ENCODE measurements around the gene LYRM7. TPM values are rescaled to one million over a fixed set of nuclear protein-coding genes. Genes with fewer than 3 reads are reported as not detected.
"Not testable (repeated sequence)": the region's sequence is repeated elsewhere in the genome, so short reads cannot be mapped to it uniquely, and the experiment has no call there.

Gene LYRM7
- polyA plus RNA-seq, 4 donors, result 13.3 to 18.1 (median 15.7) TPM

DNA sequence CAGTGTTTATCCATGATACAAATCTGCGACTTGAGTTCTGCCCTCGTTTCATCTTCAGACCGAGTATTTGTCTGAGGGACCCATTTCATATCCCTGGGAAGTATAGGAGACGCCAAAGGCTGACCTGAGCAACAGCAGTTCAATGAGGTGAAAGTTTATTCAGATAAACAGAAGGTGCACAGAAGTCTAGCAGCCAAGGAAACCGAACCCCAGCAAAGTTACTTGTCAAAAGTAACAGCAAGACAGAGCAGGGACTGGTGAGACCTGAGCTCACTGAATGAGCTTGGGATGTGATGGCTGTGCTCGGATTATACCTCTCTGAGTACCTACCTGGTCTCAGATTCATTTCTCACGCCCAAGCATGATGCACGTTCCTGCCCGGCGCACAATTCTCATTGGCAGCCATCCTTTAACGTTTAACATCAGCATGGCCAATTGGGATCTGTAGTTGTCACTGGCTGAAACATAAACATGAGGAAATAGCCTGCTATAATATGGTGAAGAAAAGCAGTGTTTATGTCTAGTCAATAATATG lies 599 bp downstream of the LYRM7 start:
- DNase-seq (ENCODE audit: low read depth in 4 of 4, low spot score in 3 of 4), result no peak

DNA sequence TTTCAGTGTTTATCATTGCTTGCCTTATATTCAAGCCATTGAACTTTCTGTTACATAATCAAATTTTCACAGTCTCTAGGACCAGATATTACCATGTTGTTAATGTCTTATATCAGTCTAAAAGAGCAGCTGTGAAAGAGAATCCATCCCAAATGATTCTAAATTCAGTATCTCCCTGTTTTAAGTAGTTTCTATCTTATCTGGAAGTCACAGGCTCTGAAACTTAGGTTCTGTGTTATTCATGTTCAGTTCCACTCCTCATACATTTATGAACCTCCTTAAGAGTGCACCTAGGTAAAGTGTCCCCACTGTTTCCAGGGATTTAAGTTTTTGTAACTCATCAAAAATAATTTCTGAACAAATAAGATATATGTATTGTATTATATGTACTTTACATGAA lies 9.7 kb downstream of the LYRM7 start:
- DNase-seq (ENCODE audit: low read depth in 4 of 4, low spot score in 3 of 4), result no peak

DNA sequence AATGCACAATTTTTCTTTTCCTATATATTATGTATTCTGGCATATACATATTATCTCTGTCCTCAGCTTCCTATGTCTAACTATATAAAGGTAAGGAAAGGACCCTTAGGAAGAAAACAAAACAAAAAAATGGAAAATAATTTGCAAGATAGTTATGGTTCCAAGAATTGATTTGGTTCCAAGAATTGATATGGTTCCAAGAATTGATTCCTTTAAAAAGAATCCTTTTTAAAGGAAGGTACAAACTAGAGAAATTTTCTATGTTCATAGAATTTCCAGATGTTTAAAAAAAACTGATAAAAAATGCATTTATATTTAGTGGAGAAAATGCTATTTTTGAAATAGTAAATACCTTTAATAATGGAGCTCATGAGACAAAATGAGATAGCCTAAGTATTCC lies 12.1 kb downstream of the LYRM7 start:
- no peak for DNase-seq (ENCODE audit: low read depth in 4 of 4, low spot score in 3 of 4)

GRCh38 chr5:131185523-131186104 lies 14.9 kb downstream of the LYRM7 start:
- no peak for DNase-seq (ENCODE audit: low read depth in 4 of 4, low spot score in 3 of 4)

DNA sequence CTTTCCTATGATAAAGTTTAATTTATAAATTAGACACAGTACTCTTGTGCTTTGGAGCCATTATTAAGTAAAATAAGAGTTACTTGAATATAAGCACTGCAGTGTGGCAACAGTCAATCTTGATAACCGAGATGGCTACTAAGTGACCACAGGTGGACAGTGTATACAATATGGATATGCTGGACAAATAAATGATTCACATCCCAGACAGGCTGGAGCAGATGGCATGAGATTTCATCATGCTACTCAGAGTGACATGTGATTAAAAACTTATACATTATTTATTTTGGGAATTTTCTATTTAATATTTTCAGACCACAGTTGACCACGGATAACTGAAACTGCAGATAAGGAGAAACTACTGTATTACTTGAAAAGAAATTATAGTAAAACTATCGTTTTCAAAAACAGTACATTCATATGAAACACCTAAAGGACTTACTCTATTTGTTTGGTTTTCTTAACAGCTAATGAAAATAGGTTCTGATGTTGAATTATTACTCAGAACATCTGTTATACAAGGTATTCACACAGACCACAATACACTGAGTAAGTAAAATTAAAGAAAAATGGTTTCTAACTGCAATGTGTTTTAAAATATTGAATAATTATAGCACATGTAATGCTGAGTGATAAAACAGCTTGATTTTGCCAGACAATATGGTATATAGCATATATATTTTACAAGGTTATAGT lies 16.0 kb downstream of the LYRM7 start:
- DNase-seq (ENCODE audit: low read depth in 4 of 4, low spot score in 3 of 4), result no peak

DNA sequence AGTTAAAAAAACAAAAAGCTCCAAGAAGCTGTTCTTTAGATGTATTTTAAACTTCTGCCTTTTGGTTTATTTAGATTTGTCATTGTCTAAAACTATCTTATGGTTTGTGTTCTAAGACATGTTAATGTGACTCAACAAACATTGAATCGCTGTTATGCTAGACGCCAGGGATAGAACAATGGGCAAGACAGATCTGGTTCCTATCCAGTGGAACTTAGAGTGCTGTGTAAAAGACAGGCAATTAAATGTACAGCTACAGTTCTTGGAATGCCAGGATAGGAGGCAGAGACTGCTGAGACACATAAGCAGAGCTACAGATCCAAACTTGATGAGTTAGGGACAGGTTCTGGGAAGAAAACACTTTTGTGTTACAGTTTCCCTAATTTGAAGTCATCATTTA lies 22.4 kb downstream of the LYRM7 start:
- no peak for DNase-seq (ENCODE audit: low read depth in 4 of 4, low spot score in 3 of 4)

- DNase-seq (ENCODE audit: low read depth in 4 of 4, low spot score in 3 of 4), result not testable (repeated sequence)
Observed at GRCh38 chr5:131193897-131194296, 23.2 kb downstream of the LYRM7 start.

- no peak for DNase-seq (ENCODE audit: low read depth in 4 of 4, low spot score in 3 of 4)
Observed at GRCh38 chr5:131194725-131195124, 24.0 kb downstream of the LYRM7 start.

DNA sequence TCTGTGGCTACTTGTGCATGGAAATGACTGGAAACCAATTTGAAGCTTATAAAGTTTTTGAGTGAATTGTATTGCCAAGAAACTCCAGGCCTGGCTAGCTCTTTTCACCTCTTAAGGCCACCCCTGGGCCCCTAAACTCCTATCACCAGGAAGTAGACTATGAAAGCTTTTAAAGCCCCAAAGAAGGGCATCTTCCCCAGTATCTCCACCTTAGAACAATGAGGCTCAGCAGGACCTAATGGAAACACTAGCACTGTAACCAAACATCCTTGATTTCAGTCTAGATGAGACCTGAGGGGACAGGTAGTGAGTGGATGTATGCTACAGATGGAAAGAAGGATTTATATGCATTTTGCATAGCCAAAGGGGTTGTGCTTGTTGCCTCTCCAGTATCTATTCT lies 25.0 kb downstream of the LYRM7 start:
- DNase-seq (ENCODE audit: low read depth in 4 of 4, low spot score in 3 of 4), result no peak

GRCh38 chr5:131196331-131196730 lies 25.6 kb downstream of the LYRM7 start:
- DNase-seq (ENCODE audit: low read depth in 4 of 4, low spot score in 3 of 4), result no peak

DNA sequence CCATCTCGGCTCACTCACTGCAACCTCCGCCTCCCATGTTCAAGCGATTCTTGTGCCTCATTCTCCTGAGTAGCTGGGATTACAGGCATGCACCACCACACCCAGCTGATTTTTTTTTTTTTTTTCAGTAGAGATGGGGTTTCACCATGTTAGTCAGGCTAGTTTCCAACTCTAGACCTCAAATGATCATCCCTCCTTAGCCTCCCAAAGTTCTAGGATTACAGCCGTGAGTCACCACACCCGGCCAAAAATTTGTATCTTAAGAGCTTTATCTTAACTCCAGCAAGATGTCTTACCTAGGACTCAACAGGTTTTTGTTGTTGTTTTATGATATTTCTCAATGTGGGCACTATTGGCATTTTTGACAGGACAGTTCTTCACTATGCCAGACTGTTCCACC lies 27.9 kb downstream of the LYRM7 start:
- no peak for DNase-seq (ENCODE audit: low read depth in 4 of 4, low spot score in 3 of 4)

- DNase-seq (ENCODE audit: low read depth in 4 of 4, low spot score in 3 of 4), result no peak
Observed at GRCh38 chr5:131200560-131200959, 29.8 kb downstream of the LYRM7 start.

GRCh38 chr5:131204964-131205363 lies 34.2 kb downstream of the LYRM7 start:
- DNase-seq (ENCODE audit: low read depth in 4 of 4, low spot score in 3 of 4), result no peak

DNA sequence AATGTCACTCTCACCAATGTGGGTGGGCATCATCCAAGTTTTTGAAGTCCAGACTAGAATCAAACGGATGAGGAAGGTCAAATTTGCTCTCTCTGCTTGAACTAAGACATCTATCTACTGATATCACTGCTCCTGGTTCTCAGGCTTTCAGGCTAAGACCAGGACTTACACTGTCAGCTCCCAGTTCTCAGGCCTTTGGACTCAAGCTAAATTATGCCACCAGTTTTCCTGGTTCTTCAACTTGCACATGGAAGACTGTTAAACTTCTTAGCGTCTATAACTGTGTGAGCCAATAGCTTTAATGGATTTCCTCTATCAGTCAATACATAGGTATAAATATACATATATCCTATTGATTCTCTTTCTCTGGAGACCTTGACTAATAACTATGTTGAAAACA lies 35.3 kb downstream of the LYRM7 start:
- DNase-seq (ENCODE audit: low read depth in 4 of 4, low spot score in 3 of 4), result no peak

GRCh38 chr5:131206772-131207171 lies 36.0 kb downstream of the LYRM7 start:
- DNase-seq (ENCODE audit: low read depth in 4 of 4, low spot score in 3 of 4), result no peak

- DNase-seq (ENCODE audit: low read depth in 4 of 4, low spot score in 3 of 4), result no peak
Observed at GRCh38 chr5:131209175-131209505, 38.4 kb downstream of the LYRM7 start.

DNA sequence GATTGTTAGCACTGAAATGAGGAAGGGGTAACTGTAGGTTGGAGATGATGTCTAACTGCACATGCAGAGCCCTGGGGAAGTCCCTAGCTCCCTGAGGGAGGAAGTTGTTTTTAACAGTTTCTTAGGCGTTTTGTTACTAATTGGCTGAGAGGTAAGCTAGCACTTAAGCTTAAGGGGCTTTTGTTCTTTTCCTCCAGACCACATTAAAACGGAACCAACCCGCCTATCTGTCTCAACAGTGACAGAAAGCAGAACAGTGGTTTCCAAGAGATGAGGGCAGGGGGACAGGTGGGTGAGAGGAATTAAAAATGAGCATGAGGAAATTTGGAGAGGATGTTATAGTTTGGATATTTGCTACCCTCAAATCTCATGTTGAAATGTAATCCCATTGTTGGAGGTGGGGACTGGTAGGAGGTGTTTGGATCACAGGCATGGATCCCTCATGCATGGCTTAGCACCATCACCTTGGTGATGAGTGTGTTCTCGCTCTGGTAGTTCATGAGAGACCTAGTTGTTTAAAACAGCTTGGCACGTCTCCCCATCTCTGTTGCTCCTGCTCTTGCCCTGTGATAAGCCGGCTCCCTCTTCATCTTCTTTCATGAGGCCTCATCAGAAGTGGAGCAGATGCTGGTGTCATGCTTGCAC lies 38.9 kb downstream of the LYRM7 start:
- DNase-seq (ENCODE audit: low read depth in 4 of 4, low spot score in 3 of 4), result no peak

GRCh38 chr5:131210151-131210510 lies 39.4 kb downstream of the LYRM7 start:
- DNase-seq (ENCODE audit: low read depth in 4 of 4, low spot score in 3 of 4), result no peak

GRCh38 chr5:131211669-131212068 lies 40.9 kb downstream of the LYRM7 start:
- DNase-seq (ENCODE audit: low read depth in 4 of 4, low spot score in 3 of 4), result no peak

DNA sequence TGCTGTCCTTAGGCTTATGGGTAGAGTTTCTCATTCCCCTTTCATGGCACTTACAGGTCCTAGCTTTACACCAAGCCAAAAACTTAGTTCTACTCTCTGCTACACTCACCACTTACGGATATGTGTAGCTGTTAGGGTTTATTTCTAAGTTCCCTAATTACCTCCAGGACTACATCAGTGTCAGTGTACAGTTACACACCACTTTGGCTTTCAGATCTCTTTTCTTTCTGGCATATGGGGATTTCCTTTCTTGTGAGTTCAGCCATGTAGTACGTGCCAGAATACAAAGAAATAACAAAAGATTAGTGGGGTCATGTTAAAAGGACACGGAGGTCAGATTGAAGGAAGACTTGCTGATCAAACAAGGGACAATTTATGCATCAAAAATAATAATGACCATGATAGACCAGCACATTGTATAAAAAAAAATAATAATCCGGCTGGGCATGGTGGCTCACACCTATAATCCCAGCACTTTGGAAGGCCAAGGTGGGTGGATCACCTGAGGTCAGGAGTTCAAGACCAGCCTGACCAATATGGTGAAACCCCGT lies 41.8 kb downstream of the LYRM7 start:
- DNase-seq (ENCODE audit: low read depth in 4 of 4, low spot score in 3 of 4), result no peak

DNA sequence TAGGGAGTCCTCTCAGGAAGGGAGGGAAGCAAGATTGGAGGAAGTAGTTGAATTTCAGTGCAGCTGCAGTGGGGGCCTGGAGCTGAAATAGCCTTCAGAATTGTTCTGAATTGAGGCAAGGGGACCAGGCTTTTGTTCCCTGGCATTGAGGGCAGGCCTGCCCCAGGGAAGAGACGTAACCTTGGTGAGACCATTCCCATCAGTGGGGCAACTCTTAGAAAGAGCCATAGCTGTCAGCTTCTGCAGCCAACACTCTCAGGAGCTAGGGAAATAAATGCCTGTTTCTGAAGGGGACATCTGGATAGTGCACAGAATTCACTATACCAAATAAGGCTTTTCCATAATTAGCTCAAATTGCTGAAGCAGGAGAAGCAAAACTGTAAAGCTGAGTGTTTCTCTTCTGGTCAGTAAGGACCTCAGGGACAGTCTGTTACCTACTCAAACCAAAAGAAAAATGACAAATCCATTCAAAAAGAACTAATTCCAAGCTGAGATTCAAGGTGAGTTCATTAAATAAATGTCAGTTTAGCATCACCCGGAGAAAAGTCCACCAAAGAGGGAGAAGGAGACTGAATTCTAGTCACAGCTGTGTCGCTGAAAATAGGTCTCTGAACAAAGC lies 44.0 kb downstream of the LYRM7 start:
- DNase-seq (ENCODE audit: low read depth in 4 of 4, low spot score in 3 of 4), result no peak

Data from left renal pelvis (tissue), 4 donors.